ENCODE data around the gene HEY2. TPM values are rescaled to one million over a fixed set of nuclear protein-coding genes. Genes with fewer than 3 reads are reported as not detected.
A peak's percentile ranks its signal among the peaks of the same experiment; 100 is the strongest.

The HEY2 gene
- total and polyA plus RNA-seq, 8 donors: 1.3 to 2.9 (median 1.9) TPM

DNA sequence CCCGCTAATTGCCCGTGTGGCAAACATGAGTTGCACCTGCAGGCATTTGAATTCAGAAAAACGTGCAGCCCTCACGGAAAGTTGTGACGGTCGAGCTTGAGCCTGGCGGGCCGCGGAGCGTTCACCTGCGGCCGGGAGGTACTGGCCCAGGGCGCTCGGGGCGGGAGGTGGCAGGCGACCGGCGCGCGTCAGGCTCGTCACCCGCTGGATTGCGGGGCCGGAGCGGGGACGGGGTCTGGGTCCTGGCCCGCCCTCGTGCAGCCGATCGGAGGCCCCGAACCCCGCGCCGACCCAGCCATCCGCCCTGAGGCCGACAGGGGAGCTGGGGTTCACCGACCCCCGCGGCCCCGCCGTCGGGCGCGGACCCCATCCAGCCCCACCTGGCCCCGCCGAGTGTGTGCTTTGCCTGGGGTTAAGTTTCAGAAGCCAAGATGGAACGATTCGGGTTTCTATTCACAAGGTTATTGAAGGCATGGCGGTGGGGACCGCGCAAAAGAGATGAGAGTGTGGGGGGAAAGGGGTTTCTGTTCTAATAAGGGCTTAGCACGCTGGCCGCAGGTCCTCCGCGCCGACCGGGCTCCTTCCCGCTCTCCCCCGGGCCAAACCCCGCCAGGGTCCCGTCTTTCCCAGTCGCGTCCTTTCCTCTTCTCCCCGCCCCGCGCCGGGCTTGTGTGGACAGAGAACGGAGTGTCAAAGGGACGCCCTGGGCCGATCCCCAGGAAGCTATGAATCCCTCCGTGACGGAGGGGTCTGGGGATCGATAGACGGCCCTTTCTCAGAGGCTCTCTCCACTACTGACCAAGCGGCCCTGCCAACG is 1.6 kb upstream of the HEY2 start:
- Histone ChIP-seq H3K36me3 (no peaks in the 10 kb centered on the region), H3K27ac (peak overlapping the region; percentile 69 to 94 (median 94)), H3K4me1 (peaks cover 0 to 4% (median 0%) of the 10 kb centered on the region in 3 donors), H3K9me3 (no peaks in the 10 kb centered on the region), H3K4me3 (peak overlapping the region; percentile 55 to 72 (median 68)), H3K27me3 (peaks cover 0 to 4% (median 0%) of the 10 kb centered on the region in 4 donors)
- no peak for FAIRE-seq
- TF ChIP-seq CTCF (IDR thresholded peaks at IDR 0.05): no peak
- ATAC-seq: peak; percentile 29 to 37 (median 34)
- DNase-seq: peak; percentile 38 to 85 (median 58)
- 1% methylated on average over 71 to 76 of the region's 76 CpGs for WGBS, 2 donors
- intact Hi-C loops (cut with DNase I): no loop called here

- FAIRE-seq (no peak), ATAC-seq (peak; percentile 6 to 16 (median 14)), DNase-seq (no peak)
- no peaks in the 10 kb centered on the region for H3K9me3 ChIP-seq
- peaks cover 0 to 10% (median 0%) of the 10 kb centered on the region in 3 donors for H3K4me1 ChIP-seq
- no peaks in the 10 kb centered on the region for H3K36me3 ChIP-seq
- H3K27me3 ChIP-seq: peaks cover 0 to 4% (median 0%) of the 10 kb centered on the region in 4 donors
- TF ChIP-seq CTCF (IDR thresholded peaks at IDR 0.05): no peak
- H3K27ac ChIP-seq: peak overlapping the region; percentile 69 to 94 (median 94)
- intact Hi-C loops (cut with DNase I): no loop called here
- 1% methylated on average over 42 of the region's 42 CpGs for WGBS, 2 donors
- H3K4me3 ChIP-seq: peak overlapping the region; percentile 55 to 72 (median 68)
Observed at GRCh38 chr6:125748406-125749172, 843 bp upstream of the HEY2 start.

DNA sequence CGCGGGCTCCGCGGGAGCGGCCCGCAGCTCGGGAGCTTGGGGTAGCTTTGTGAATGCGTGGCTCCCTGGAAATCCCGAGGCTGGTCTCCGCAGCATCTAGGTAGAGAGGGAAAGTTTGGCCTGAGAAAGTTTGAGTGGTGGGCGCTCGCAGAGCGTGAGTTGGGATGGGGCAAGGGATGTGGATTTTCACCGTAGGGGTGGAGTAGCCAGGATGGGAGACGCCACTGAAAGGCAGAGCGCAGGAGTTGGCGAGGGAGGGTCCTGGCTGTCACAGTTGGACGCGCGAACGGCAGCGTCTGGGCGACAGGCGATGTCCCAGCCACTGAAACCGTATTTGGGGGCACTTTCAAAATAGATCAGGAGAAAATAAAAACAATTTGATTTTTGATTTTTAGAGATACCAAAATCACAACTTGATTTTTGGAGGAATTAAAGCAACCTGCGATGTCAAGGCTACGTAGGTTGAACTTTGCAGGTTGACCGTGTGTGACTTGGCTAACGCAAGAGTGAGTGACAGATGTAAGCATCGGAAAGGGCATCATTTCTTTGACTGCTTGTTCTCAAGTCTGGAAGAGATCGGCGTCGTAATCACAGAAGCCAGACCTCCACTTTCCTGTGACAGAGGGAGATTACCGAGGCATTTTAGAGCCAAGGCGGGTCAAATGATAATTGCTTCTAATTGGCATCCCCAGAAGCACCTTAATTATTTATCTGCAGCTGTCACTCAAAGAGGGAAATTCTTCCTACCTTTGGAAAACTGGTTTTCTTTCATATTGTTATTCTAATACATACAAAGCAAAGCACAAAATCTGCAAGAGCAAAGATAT is 646 bp downstream of the HEY2 start:
- FAIRE-seq: no peak
- H3K4me3 ChIP-seq: peak overlapping the region; percentile 59 to 72 (median 68)
- H3K27me3 ChIP-seq: peaks cover 0 to 4% (median 0%) of the 10 kb centered on the region in 4 donors
- intact Hi-C loops (cut with DNase I): no loop called here
- WGBS, 2 donors: 3% methylated on average over 35 of the region's 35 CpGs
- TF ChIP-seq CTCF (IDR thresholded peaks at IDR 0.05): no peak
- peak in 3 of 4 donors; percentile 0 to 2 (median 1) for ATAC-seq
- H3K4me1 ChIP-seq: peaks cover 0 to 20% (median 6%) of the 10 kb centered on the region in 3 donors
- DNase-seq: peak in 3 of 6 donors; percentile 35 to 62 (median 40)
- H3K27ac ChIP-seq: peak overlapping the region in 3 of 4 donors; percentile 94
- H3K9me3 ChIP-seq: no peaks in the 10 kb centered on the region
- no peaks in the 10 kb centered on the region for H3K36me3 ChIP-seq

DNA sequence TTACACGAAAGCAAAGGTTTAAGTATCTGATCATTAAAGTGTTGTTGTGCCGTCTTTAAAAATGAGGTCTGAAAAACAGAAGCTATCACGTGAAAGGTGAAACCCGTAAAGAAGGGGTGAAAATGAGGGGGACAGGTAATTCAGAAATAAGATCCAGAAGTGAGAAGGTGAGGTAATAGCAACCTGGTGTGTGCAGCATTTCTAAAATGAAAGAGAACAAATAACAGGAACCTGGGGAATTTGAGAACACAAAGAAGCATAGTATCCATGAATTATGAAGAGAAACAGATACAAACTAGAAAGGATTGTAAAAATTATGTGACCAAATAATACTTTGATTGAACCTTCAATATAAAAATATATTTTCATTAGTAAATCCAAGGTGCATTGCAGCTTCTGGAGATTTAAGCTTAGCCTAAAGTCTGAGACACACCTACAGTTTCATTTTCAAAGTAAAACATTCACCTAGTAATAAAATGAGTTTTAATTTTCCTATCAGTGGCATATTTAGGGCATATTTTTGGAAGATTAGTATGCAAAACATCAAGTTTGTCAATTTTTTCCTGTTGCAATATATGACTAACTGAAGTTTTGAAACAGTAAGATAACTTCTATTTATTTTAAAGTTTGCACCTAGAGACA is 1.4 kb downstream of the HEY2 start:
- intact Hi-C loops (cut with DNase I): no loop called here
- Histone ChIP-seq H3K9me3 (no peaks in the 10 kb centered on the region), H3K4me3 (peak overlapping the region in 3 of 4 donors; percentile 66 to 72 (median 71)), H3K36me3 (no peaks in the 10 kb centered on the region), H3K27me3 (peaks cover 0 to 4% (median 0%) of the 10 kb centered on the region in 4 donors), H3K4me1 (peaks cover 0 to 20% (median 6%) of the 10 kb centered on the region in 3 donors), H3K27ac (peak overlapping the region in 2 of 4 donors; percentile 2 to 94)
- TF ChIP-seq CTCF (IDR thresholded peaks at IDR 0.05): no peak
- FAIRE-seq (no peak), ATAC-seq (no peak), DNase-seq (no peak)
- 19 to 25% methylated on average over 4 of the region's 4 CpGs for WGBS, 2 donors

Measured in pancreas (tissue), 10 donors.